ENCODE results near the gene MGP. TPM values are rescaled to one million over a fixed set of nuclear protein-coding genes. Genes with fewer than 3 reads are reported as not detected.

Gene MGP
- polyA plus RNA-seq, 1 of the 3 experiments (the other 2 are of a cell fraction): 76.2 TPM

DNA sequence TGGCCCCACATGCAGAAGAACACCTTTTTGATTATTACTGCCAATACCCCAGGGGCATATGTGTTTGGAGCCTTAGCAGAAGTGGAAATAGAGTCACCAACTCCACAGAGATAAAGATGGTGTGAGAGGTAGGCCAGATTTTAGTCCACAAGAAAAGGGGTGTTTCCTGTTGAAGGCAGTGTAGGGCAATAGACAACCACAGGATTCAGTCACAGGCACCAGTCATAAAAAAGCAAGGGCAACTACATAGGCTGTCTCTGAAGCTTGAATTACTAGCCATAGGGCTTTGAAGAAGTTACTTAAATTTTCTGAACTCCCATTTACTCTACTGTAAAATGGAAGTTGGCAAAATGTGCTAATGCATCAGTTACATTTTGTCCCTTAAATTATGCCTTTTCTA lies 33.8 kb upstream of the MGP start:
- H3K27me3 ChIP-seq (ENCODE audit: insufficient read depth): no peaks in the 10 kb centered on the region
- ChIA-PET POLR2A (no interaction called here), CTCF (no interaction called here)
- H3K9ac ChIP-seq: no peak overlapping the region
- H3K4me1 ChIP-seq (ENCODE audit: control insufficient read depth in 1 of 2, insufficient read depth in 2 of 2, low read depth in 1 of 2, low read length in 1 of 2): no peaks in the 10 kb centered on the region
- TF ChIP-seq RFX5 (IDR thresholded peaks at IDR 0.05; ENCODE audit: low read length) (no peak), YY1 (IDR thresholded peaks at IDR 0.05; ENCODE audit: low read depth) (no peak), EP300 (IDR thresholded peaks at IDR 0.05; ENCODE audit: borderline replicate concordance in 1 of 2, low read depth in 1 of 2, low read length in 1 of 2) (no peak), SIN3A (IDR thresholded peaks at IDR 0.05; ENCODE audit: borderline replicate concordance, low read depth, low read length) (no peak), GATA2 (CRISPR knock-in tag; IDR thresholded peaks at IDR 0.05) (no peak), FOXJ3 (CRISPR knock-in tag; IDR thresholded peaks at IDR 0.05) (no peak), ELF1 (IDR thresholded peaks at IDR 0.05) (no peak), RCOR1 (IDR thresholded peaks at IDR 0.05; ENCODE audit: low read length) (no peak), NFIC (IDR thresholded peaks at IDR 0.05; ENCODE audit: borderline replicate concordance) (no peak), FOSL2 (IDR thresholded peaks at IDR 0.05; ENCODE audit: borderline replicate concordance, low read depth) (no peak), MEF2A (IDR thresholded peaks at IDR 0.05; ENCODE audit: borderline replicate concordance, low read depth) (no peak)
- TF ChIP-seq, protein P1, sequence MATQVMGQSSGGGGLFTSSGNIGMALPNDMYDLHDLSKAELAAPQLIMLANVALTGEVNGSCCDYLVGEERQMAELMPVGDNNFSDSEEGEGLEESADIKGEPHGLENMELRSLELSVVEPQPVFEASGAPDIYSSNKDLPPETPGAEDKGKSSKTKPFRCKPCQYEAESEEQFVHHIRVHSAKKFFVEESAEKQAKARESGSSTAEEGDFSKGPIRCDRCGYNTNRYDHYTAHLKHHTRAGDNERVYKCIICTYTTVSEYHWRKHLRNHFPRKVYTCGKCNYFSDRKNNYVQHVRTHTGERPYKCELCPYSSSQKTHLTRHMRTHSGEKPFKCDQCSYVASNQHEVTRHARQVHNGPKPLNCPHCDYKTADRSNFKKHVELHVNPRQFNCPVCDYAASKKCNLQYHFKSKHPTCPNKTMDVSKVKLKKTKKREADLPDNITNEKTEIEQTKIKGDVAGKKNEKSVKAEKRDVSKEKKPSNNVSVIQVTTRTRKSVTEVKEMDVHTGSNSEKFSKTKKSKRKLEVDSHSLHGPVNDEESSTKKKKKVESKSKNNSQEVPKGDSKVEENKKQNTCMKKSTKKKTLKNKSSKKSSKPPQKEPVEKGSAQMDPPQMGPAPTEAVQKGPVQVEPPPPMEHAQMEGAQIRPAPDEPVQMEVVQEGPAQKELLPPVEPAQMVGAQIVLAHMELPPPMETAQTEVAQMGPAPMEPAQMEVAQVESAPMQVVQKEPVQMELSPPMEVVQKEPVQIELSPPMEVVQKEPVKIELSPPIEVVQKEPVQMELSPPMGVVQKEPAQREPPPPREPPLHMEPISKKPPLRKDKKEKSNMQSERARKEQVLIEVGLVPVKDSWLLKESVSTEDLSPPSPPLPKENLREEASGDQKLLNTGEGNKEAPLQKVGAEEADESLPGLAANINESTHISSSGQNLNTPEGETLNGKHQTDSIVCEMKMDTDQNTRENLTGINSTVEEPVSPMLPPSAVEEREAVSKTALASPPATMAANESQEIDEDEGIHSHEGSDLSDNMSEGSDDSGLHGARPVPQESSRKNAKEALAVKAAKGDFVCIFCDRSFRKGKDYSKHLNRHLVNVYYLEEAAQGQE (IDR thresholded peaks at IDR 0.05; ENCODE audit: low read depth, low read length): no peak
- DNase-seq: no peak
- no peaks in the 10 kb centered on the region for H4K20me1 ChIP-seq (ENCODE audit: insufficient read depth)
- H2AFZ ChIP-seq (ENCODE audit: low read depth): no peak overlapping the region
- no peaks in the 10 kb centered on the region for H3K9me3 ChIP-seq
- no peak overlapping the region for H3K4me2 ChIP-seq
- H3K9me2 ChIP-seq: no peaks in the 10 kb centered on the region
- no peaks in the 10 kb centered on the region for H3K79me2 ChIP-seq (ENCODE audit: insufficient read depth)
- H3F3A ChIP-seq (replicated peaks; ENCODE audit: insufficient read depth): no peaks in the 10 kb centered on the region
- H3K4me3 ChIP-seq (ENCODE audit: low read depth in 2 of 2, low read length in 1 of 2): no peak overlapping the region
- no peak overlapping the region for H3K27ac ChIP-seq (ENCODE audit: low read depth in 2 of 2, low read length in 1 of 2)
- no peaks in the 10 kb centered on the region for H3K36me3 ChIP-seq (replicated peaks in 1 of 2; ENCODE audit: control insufficient read depth in 1 of 2, insufficient read depth in 2 of 2, low read length in 1 of 2)

DNA sequence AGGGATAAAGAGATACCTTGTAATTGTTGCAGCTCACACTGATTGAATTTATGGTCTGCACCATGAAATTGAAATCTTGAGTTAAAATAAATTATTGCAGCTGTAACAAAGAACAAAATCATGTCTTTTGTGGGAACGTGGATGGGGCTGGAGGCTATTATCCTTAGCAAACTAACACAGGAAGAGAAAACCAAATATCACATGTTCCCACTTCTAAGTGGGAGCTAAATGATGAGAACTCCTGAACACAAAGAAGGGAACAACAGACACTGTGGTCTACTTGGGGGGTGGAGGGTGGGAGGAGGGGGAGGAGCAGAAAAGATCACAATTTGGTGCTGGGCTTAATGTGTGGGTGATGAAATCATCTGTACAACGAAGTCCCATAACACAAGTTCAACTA lies 30.1 kb upstream of the MGP start:
- no peak overlapping the region for H3K9ac ChIP-seq
- no peaks in the 10 kb centered on the region for H3F3A ChIP-seq (replicated peaks; ENCODE audit: insufficient read depth)
- no peaks in the 10 kb centered on the region for H3K27me3 ChIP-seq (ENCODE audit: insufficient read depth)
- no peak overlapping the region for H3K4me3 ChIP-seq (ENCODE audit: low read depth in 2 of 2, low read length in 1 of 2)
- H4K20me1 ChIP-seq (ENCODE audit: insufficient read depth): no peaks in the 10 kb centered on the region
- H3K4me2 ChIP-seq: no peak overlapping the region
- DNase-seq: no peak
- no peaks in the 10 kb centered on the region for H3K9me2 ChIP-seq
- no peaks in the 10 kb centered on the region for H3K4me1 ChIP-seq (ENCODE audit: control insufficient read depth in 1 of 2, insufficient read depth in 2 of 2, low read depth in 1 of 2, low read length in 1 of 2)
- no peak overlapping the region for H2AFZ ChIP-seq (ENCODE audit: low read depth)
- POLR2A ChIA-PET: no interaction called here
- no peak overlapping the region for H3K27ac ChIP-seq (ENCODE audit: low read depth in 2 of 2, low read length in 1 of 2)
- H3K9me3 ChIP-seq: no peaks in the 10 kb centered on the region
- no peaks in the 10 kb centered on the region for H3K79me2 ChIP-seq (ENCODE audit: insufficient read depth)
- 66% methylated on average over 2 of the region's 2 CpGs for WGBS (ENCODE audit: low lambda C conversion rate)
- CTCF ChIA-PET: no interaction called here
- no peaks in the 10 kb centered on the region for H3K36me3 ChIP-seq (replicated peaks in 1 of 2; ENCODE audit: control insufficient read depth in 1 of 2, insufficient read depth in 2 of 2, low read length in 1 of 2)
- TF ChIP-seq FOXJ3 (CRISPR knock-in tag; IDR thresholded peaks at IDR 0.05): no peak
- TF ChIP-seq, protein P2, sequence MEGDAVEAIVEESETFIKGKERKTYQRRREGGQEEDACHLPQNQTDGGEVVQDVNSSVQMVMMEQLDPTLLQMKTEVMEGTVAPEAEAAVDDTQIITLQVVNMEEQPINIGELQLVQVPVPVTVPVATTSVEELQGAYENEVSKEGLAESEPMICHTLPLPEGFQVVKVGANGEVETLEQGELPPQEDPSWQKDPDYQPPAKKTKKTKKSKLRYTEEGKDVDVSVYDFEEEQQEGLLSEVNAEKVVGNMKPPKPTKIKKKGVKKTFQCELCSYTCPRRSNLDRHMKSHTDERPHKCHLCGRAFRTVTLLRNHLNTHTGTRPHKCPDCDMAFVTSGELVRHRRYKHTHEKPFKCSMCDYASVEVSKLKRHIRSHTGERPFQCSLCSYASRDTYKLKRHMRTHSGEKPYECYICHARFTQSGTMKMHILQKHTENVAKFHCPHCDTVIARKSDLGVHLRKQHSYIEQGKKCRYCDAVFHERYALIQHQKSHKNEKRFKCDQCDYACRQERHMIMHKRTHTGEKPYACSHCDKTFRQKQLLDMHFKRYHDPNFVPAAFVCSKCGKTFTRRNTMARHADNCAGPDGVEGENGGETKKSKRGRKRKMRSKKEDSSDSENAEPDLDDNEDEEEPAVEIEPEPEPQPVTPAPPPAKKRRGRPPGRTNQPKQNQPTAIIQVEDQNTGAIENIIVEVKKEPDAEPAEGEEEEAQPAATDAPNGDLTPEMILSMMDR (IDR thresholded peaks at IDR 0.05): no peak
- TF ChIP-seq, protein P3, sequence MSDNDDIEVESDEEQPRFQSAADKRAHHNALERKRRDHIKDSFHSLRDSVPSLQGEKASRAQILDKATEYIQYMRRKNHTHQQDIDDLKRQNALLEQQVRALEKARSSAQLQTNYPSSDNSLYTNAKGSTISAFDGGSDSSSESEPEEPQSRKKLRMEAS (IDR thresholded peaks at IDR 0.05; ENCODE audit: low read depth): no peak
- no peak for TF ChIP-seq NRF1 (IDR thresholded peaks at IDR 0.05; ENCODE audit: low read depth, low read length)
- TF ChIP-seq SMC3 (IDR thresholded peaks at IDR 0.05; ENCODE audit: low read depth, low read length): no peak
- TF ChIP-seq EP300 (IDR thresholded peaks at IDR 0.05; ENCODE audit: borderline replicate concordance in 1 of 2, low read depth in 1 of 2, low read length in 1 of 2): no peak
- no peak for TF ChIP-seq RFX5 (IDR thresholded peaks at IDR 0.05; ENCODE audit: low read length)
- TF ChIP-seq, protein P4, sequence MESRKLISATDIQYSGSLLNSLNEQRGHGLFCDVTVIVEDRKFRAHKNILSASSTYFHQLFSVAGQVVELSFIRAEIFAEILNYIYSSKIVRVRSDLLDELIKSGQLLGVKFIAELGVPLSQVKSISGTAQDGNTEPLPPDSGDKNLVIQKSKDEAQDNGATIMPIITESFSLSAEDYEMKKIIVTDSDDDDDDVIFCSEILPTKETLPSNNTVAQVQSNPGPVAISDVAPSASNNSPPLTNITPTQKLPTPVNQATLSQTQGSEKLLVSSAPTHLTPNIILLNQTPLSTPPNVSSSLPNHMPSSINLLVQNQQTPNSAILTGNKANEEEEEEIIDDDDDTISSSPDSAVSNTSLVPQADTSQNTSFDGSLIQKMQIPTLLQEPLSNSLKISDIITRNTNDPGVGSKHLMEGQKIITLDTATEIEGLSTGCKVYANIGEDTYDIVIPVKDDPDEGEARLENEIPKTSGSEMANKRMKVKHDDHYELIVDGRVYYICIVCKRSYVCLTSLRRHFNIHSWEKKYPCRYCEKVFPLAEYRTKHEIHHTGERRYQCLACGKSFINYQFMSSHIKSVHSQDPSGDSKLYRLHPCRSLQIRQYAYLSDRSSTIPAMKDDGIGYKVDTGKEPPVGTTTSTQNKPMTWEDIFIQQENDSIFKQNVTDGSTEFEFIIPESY (IDR thresholded peaks at IDR 0.05; ENCODE audit: borderline replicate concordance, low read depth): no peak
- TF ChIP-seq, protein P5, sequence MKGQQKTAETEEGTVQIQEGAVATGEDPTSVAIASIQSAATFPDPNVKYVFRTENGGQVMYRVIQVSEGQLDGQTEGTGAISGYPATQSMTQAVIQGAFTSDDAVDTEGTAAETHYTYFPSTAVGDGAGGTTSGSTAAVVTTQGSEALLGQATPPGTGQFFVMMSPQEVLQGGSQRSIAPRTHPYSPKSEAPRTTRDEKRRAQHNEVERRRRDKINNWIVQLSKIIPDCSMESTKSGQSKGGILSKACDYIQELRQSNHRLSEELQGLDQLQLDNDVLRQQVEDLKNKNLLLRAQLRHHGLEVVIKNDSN (IDR thresholded peaks at IDR 0.05; ENCODE audit: borderline replicate concordance, low read depth): no peak
- TF ChIP-seq RXRA (IDR thresholded peaks at IDR 0.05; ENCODE audit: borderline replicate concordance, low read depth): no peak
- no peak for TF ChIP-seq JUND (IDR thresholded peaks at IDR 0.05)

All from SK-N-SH (cell line).